NCI-H510A treated with DMSO at 0.1 percent for 48 hours (cell line): ENCODE results near the gene RASL10B.

ENCODE experiments used
- DNase-seq: peaks from one replicate; lab custom pipeline; 2025; lab: John Stamatoyannopoulos, UW

Gene RASL10B

GRCh38 chr17:35765756-35766488 lies 34.5 kb downstream of the RASL10B start:
- DNase-seq, result no peak

GRCh38 chr17:35766489-35766877 lies 35.0 kb downstream of the RASL10B start:
- DNase-seq, result no peak

- peak; percentile 13 for DNase-seq
Observed at GRCh38 chr17:35766903-35767510, 35.6 kb downstream of the RASL10B start.

- no peak for DNase-seq
Observed at GRCh38 chr17:35768797-35769196, 37.4 kb downstream of the RASL10B start.

- no peak for DNase-seq
Observed at GRCh38 chr17:35769895-35770486, 38.6 kb downstream of the RASL10B start.

- DNase-seq, result no peak
Observed at GRCh38 chr17:35773129-35773528, 41.7 kb downstream of the RASL10B start.

- no peak for DNase-seq
Observed at GRCh38 chr17:35773679-35774425, 42.4 kb downstream of the RASL10B start.

GRCh38 chr17:35774499-35774898 lies 43.1 kb downstream of the RASL10B start:
- DNase-seq, result no peak

- no peak for DNase-seq
Observed at GRCh38 chr17:35775039-35775438, 43.6 kb downstream of the RASL10B start.

- no peak for DNase-seq
Observed at GRCh38 chr17:35775583-35775982, 44.1 kb downstream of the RASL10B start.

GRCh38 chr17:35778641-35779196 lies 47.3 kb downstream of the RASL10B start:
- no peak for DNase-seq

- no peak for DNase-seq
Observed at GRCh38 chr17:35780950-35781349, 49.5 kb downstream of the RASL10B start.

GRCh38 chr17:35784895-35785294 lies 53.5 kb downstream of the RASL10B start:
- no peak for DNase-seq

- no peak for DNase-seq
Observed at GRCh38 chr17:35786941-35787432, 55.5 kb downstream of the RASL10B start.

- no peak for DNase-seq
Observed at GRCh38 chr17:35788477-35789368, 57.3 kb downstream of the RASL10B start.

GRCh38 chr17:35790841-35791240 lies 59.4 kb downstream of the RASL10B start:
- no peak for DNase-seq

GRCh38 chr17:35791681-35792350 lies 60.4 kb downstream of the RASL10B start:
- DNase-seq, result no peak
